Stimulated activated effector memory CD8-positive, alpha-beta T cell treated with anti-CD3 and anti-CD28 coated beads, Interleukin-12 subunit alpha, Interleukin-12 subunit beta, amount 100 ng/mL, for 72 hours (primary cell): ENCODE data around the gene UBTD1.

ENCODE experiments used
- ATAC-seq: fragments of 150-1000 bp; cut with Tn5 transposase; 2 replicates; pipeline ENCODE4 v1.10.0; 2021
- DNase-seq, 2 donors: peaks; one replicate each; pipeline ENCODE4 v3.0.0; 2021 to 2022; ENCODE audit warnings: low spot score in 2 of 2
- H3K27ac Mint-ChIP-seq: one replicate; pipeline ENCODE4 v1.8.0; 2022; ENCODE audit warnings: mild to moderate bottlenecking, mixed read lengths
- H3K36me3 Mint-ChIP-seq: one replicate; pipeline ENCODE4 v1.8.0; 2022; ENCODE audit warnings: mild to moderate bottlenecking, mixed read lengths
- H3K4me1 Mint-ChIP-seq: one replicate; pipeline ENCODE4 v1.8.0; 2022; ENCODE audit warnings: mixed read lengths
- H3K4me3 Mint-ChIP-seq: one replicate; pipeline ENCODE4 v1.8.0; 2022; ENCODE audit warnings: mild to moderate bottlenecking, mixed read lengths
- H3K9me3 Mint-ChIP-seq: one replicate; pipeline ENCODE4 v1.8.0; 2022; ENCODE audit warnings: mixed read lengths

UBTD1 gene, protein sequence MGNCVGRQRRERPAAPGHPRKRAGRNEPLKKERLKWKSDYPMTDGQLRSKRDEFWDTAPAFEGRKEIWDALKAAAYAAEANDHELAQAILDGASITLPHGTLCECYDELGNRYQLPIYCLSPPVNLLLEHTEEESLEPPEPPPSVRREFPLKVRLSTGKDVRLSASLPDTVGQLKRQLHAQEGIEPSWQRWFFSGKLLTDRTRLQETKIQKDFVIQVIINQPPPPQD

DNA sequence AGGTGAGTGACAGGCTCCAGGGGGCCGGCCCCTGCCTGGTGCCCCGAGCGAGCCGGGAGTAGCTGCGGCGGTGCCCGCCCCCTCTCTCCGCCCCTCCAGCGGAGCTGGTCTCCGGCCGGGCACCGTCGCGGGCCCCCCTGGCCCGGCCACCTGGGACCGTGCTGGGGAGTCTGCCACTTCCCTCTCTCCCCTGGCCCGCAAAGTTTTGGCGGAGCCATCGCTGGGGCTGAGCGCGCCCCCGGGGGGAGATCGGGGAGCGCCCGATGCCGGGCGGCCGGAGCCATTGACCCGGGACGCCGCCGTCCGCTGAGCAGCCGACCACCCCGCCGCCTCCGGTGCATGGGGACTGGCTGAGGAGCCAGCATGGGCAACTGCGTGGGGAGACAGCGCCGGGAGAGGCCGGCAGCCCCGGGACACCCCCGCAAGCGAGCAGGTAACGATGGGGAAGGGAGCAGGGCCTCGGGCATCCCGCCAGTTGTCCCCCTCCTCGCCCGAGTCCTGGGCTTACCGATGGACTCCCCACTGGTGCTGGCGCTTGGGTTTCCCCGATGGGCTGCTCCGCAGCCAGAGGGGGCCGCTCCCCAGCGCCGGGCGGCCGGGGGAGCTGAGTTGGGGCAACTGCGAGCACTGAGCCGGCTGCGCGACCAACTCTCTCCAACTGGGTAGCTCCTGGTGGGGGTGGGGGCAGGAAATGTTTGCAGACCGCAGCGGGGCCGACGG, at the start of gene UBTD1:
Gene UBTD1, plus strand, starts transcription at position 84 of the 720 bp plus-strand sequence. Its CDS starts 280 bp downstream, at position 364.
- DNase-seq (no peak), ATAC-seq (peak; percentile 2)
- H3K9me3 Mint-ChIP-seq = no peaks in the 10 kb centered on the region
- H3K4me1 Mint-ChIP-seq = peaks cover 54% of the 10 kb centered on the region
- peaks cover 23% of the 10 kb centered on the region for H3K36me3 Mint-ChIP-seq
- H3K4me3 Mint-ChIP-seq = peak within 1 kb of the TSS; percentile 94
- peak within 1 kb of the TSS; percentile 98 for H3K27ac Mint-ChIP-seq

DNA sequence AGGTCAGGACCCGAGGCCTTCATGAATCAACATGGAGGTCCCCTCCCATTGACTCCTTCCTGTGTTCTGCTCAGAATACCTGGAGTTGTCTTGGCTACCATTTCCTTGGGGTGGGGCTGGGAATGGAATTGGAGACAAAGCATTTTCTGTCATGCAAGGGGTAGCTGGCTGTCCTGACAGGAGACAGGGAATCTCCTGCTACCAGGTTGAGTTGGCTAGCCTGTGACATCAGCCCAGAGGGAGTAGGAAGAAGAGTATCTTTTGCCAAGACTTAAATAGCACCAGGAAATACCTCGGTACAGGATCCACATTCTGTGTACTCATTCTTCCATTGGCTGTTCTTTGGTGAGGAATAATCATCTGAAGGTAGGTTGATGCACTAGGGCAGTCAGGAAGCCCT, 47.9 kb upstream of the UBTD1 start:
- Mint-ChIP-seq H3K27ac (peak overlapping the region; percentile 76), H3K4me3 (no peak overlapping the region), H3K9me3 (no peaks in the 10 kb centered on the region), H3K4me1 (peaks cover 46% of the 10 kb centered on the region), H3K36me3 (peaks cover 52% of the 10 kb centered on the region)
- DNase-seq (no peak), ATAC-seq (no peak)

- ATAC-seq (no peak), DNase-seq (no peak)
- Mint-ChIP-seq H3K27ac (no peak overlapping the region), H3K36me3 (peaks cover 53% of the 10 kb centered on the region), H3K4me1 (peaks cover 40% of the 10 kb centered on the region), H3K9me3 (no peaks in the 10 kb centered on the region), H3K4me3 (no peak overlapping the region)
Measured at GRCh38 chr10:97451605-97452004, 47.1 kb upstream of the UBTD1 start.

DNA sequence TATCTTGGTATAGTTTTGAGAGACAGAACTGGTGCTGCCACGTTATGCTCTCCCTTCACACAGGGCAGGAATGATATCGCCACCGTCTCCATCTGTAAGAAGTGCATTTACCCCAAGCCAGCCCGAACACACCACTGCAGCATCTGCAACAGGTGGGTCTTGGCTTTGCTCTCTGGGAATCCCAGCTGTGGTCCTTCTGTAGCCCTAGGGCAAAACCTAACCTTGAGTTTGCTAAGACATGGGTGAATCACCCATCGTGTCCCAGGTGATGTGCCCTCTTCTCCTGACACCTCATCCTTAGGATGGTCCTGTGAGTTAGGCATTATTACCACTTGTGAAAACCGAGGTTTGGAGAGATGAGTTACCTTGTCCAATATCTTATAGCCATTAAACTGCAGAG, 46.4 kb upstream of the UBTD1 start:
- Mint-ChIP-seq H3K27ac (peak overlapping the region; percentile 93), H3K4me1 (peaks cover 35% of the 10 kb centered on the region), H3K4me3 (no peak overlapping the region), H3K36me3 (peaks cover 60% of the 10 kb centered on the region), H3K9me3 (no peaks in the 10 kb centered on the region)
- DNase-seq = no peak
- no peak for ATAC-seq

DNA sequence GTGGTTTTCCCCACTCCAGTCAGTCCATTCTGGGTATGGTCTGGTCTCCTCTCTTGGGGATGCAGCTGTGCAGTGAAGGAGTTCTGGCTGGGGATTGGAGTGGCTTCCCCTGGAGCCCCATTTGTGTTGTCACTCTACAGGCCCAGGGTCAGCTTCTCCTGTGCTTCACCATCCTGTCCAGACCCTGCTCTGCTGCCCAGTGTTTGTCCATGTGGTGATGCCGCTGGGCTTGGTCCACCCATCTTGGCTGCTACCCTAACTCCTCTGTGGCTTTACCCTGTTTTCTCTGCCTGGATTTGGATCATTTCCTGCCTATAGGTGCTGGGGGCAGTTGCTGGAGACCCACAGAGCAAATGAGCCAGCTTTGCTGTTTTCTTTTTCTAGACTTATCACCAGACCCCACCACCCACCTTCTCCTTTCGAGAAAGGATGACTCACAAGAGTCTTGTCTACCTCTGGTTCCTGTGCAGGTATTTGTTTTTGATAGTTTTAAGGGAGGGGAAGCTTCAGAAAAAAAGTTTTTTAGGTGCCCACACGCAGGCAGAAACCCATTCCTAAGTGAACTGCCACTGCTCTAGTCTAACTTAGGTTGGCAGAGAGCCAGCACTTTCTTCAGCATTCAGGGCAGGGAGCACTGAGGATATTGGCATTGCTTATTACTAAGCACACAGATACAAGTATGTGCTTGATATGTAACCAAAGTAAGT, 44.2 kb upstream of the UBTD1 start:
- ATAC-seq (peak; percentile 55), DNase-seq (no peak)
- H3K27ac Mint-ChIP-seq = peak overlapping the region; percentile 93
- peaks cover 82% of the 10 kb centered on the region for H3K36me3 Mint-ChIP-seq
- no peaks in the 10 kb centered on the region for H3K9me3 Mint-ChIP-seq
- H3K4me1 Mint-ChIP-seq = peaks cover 27% of the 10 kb centered on the region
- H3K4me3 Mint-ChIP-seq = no peak overlapping the region

- peaks cover 88% of the 10 kb centered on the region for H3K36me3 Mint-ChIP-seq
- H3K27ac Mint-ChIP-seq = peak overlapping the region; percentile 48
- DNase-seq = no peak
- no peak overlapping the region for H3K4me3 Mint-ChIP-seq
- no peaks in the 10 kb centered on the region for H3K9me3 Mint-ChIP-seq
- no peak for ATAC-seq
- H3K4me1 Mint-ChIP-seq = peaks cover 16% of the 10 kb centered on the region
Measured at GRCh38 chr10:97456034-97456685, 42.6 kb upstream of the UBTD1 start.

GRCh38 chr10:97456686-97457065, 42.0 kb upstream of the UBTD1 start:
- DNase-seq (no peak), ATAC-seq (no peak)
- H3K9me3 Mint-ChIP-seq = no peaks in the 10 kb centered on the region
- H3K27ac Mint-ChIP-seq = peak overlapping the region; percentile 48
- H3K36me3 Mint-ChIP-seq = peaks cover 92% of the 10 kb centered on the region
- H3K4me3 Mint-ChIP-seq = no peak overlapping the region
- peaks cover 16% of the 10 kb centered on the region for H3K4me1 Mint-ChIP-seq

GRCh38 chr10:97459111-97459510, 39.6 kb upstream of the UBTD1 start:
- no peak for ATAC-seq
- Mint-ChIP-seq H3K9me3 (no peaks in the 10 kb centered on the region), H3K4me1 (peaks cover 7% of the 10 kb centered on the region), H3K4me3 (no peak overlapping the region), H3K27ac (peak overlapping the region; percentile 82), H3K36me3 (peaks cover 96% of the 10 kb centered on the region)
- DNase-seq = no peak

- ATAC-seq (no peak), DNase-seq (no peak)
- peak overlapping the region; percentile 41 for H3K27ac Mint-ChIP-seq
- no peaks in the 10 kb centered on the region for H3K9me3 Mint-ChIP-seq
- H3K4me1 Mint-ChIP-seq = no peaks in the 10 kb centered on the region
- peaks cover 97% of the 10 kb centered on the region for H3K36me3 Mint-ChIP-seq
- H3K4me3 Mint-ChIP-seq = no peak overlapping the region
Measured at GRCh38 chr10:97459933-97460332, 38.8 kb upstream of the UBTD1 start.

GRCh38 chr10:97462309-97462708, 36.4 kb upstream of the UBTD1 start:
- ATAC-seq (no peak), DNase-seq (no peak)
- H3K9me3 Mint-ChIP-seq = no peaks in the 10 kb centered on the region
- no peaks in the 10 kb centered on the region for H3K4me1 Mint-ChIP-seq
- no peak overlapping the region for H3K27ac Mint-ChIP-seq
- H3K36me3 Mint-ChIP-seq = peaks cover 100% of the 10 kb centered on the region
- no peak overlapping the region for H3K4me3 Mint-ChIP-seq

DNA sequence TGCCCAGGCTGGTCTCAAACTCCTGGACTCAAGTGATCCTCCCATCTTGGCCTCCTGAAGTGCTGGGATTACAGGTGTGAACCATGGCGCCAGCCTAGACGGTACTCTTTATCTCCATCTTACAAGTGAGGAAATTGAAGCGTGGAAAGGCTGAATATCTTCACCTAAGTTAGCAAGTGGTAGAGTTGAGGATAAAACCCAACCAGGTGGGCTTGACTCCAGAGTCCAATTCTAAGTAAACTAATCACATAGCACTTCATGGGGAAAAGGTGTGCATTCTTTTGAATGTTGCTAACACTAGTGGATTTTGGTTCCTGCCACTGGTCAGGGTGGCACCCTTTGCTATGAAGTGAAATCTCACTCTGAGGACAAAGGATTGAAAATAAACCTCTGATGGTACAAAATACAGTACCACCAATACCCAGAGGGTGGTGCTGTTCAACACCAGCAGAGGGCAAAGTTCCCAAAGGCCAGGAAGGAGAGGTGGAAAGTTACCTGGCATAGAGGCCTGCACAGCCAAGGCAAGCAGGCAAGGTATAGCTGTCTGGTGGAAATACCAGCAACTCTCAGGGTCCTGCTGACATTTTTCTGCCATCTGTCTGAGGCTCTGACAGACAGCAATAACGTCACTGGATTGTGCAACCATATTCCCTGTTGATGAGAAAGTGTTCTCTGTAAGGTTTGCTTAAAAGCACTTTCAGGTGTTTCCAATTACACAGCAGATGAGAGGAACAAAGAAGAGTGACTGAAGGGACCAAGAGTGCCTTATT, 35.2 kb upstream of the UBTD1 start:
- DNase-seq = no peak
- no peak overlapping the region for H3K4me3 Mint-ChIP-seq
- peak overlapping the region; percentile 52 for H3K27ac Mint-ChIP-seq
- H3K36me3 Mint-ChIP-seq = peaks cover 100% of the 10 kb centered on the region
- no peaks in the 10 kb centered on the region for H3K4me1 Mint-ChIP-seq
- peak; percentile 62 for ATAC-seq
- H3K9me3 Mint-ChIP-seq = no peaks in the 10 kb centered on the region

DNA sequence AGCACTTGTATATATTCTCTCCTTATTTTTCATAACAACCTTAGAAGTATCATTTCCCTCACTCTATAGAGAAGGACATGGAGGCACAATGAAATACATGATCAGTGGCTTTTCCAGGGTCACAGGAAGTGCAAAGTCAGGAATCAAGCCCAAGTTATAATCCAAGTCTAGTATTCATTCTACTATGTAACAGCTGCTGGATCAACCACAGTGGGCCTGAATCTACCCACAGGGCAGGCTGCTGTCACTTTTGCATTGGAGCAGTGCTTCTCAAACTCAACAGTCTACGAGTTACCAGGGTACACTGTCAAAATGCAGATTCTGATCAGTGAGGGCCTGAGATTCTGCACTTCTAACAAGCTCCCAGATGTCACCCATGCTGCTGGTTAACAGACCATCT, 34.5 kb upstream of the UBTD1 start:
- DNase-seq (no peak), ATAC-seq (no peak)
- H3K27ac Mint-ChIP-seq = peak overlapping the region; percentile 52
- no peaks in the 10 kb centered on the region for H3K4me1 Mint-ChIP-seq
- peaks cover 100% of the 10 kb centered on the region for H3K36me3 Mint-ChIP-seq
- no peaks in the 10 kb centered on the region for H3K9me3 Mint-ChIP-seq
- H3K4me3 Mint-ChIP-seq = no peak overlapping the region

DNA sequence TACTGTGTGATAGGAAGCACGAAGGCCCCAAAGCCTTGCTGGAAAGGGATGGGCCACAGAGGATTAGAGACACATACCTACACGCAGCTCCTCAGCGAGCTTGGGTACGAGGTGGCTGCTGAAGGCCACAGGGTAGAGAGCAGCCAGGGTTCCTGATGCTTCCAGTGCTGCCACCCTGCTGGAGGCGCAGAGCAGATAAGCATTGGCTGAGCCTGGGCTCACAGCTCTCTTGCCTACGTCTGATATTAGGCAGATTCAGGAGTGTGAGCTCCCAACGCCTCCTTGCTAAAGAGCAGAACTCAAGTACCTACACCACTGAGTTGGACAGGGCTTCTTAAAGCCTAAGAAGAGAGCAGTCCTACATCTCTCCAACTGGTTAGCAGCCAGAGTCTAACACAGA, 32.7 kb upstream of the UBTD1 start:
- ATAC-seq (no peak), DNase-seq (no peak)
- H3K4me1 Mint-ChIP-seq = no peaks in the 10 kb centered on the region
- H3K4me3 Mint-ChIP-seq = no peak overlapping the region
- H3K36me3 Mint-ChIP-seq = peaks cover 100% of the 10 kb centered on the region
- H3K27ac Mint-ChIP-seq = peak overlapping the region; percentile 19
- no peaks in the 10 kb centered on the region for H3K9me3 Mint-ChIP-seq

DNA sequence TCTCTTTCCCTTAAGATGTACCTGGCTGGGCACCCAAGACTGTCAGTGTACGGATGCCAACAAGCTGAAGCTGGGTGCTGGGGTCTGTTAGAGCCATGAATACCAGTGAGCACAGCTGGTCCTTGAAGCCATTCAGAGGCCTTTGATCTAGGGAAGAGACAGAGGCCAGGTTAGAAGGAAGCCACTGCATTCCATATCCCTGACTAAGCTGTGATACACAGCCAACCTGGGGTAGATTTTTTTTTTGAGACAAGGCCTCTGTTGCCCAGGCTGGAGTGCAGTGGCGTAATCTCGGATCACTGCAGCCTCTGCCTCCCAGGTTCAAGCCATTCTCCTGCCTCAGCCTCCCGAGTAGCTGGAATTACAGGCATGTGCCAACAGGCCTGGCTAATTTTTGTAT, 32.0 kb upstream of the UBTD1 start:
- no peak for ATAC-seq
- Mint-ChIP-seq H3K36me3 (peaks cover 100% of the 10 kb centered on the region), H3K4me1 (no peaks in the 10 kb centered on the region), H3K27ac (peak overlapping the region; percentile 19), H3K9me3 (no peaks in the 10 kb centered on the region), H3K4me3 (no peak overlapping the region)
- no peak for DNase-seq

DNA sequence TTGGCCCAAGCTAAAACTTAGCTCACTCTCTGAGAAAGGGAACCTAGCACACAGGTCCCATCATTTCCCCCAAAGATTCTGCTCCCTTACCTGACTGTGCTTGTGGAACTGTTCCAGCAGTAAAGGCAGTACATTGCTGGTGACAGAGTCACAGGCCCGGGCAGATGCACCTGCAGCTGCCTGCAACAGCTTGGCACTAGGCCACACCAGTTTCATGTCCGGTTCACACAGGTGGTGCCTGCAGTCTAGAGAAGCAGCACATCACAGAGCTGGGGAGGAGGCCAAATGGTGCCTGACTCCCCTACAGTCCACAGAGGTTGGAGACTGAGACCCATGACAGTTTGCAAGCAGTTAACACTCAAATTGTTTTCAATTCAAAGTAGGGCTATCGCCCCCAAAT, 30.6 kb upstream of the UBTD1 start:
- Mint-ChIP-seq H3K27ac (peak overlapping the region; percentile 12), H3K9me3 (no peaks in the 10 kb centered on the region), H3K4me3 (no peak overlapping the region), H3K36me3 (peaks cover 100% of the 10 kb centered on the region), H3K4me1 (no peaks in the 10 kb centered on the region)
- ATAC-seq (no peak), DNase-seq (no peak)
